Activated CD4-positive, CD25-positive, alpha-beta regulatory T cell (primary cell): ENCODE results near the gene NBEAL2.
A peak's percentile ranks its signal among the peaks of the same experiment; 100 is the strongest.

Source experiments
- DNase-seq, 4 experiments: peaks; one replicate each; lab custom pipeline; 2025; lab: John Stamatoyannopoulos, UW

The NBEAL2 gene

DNA sequence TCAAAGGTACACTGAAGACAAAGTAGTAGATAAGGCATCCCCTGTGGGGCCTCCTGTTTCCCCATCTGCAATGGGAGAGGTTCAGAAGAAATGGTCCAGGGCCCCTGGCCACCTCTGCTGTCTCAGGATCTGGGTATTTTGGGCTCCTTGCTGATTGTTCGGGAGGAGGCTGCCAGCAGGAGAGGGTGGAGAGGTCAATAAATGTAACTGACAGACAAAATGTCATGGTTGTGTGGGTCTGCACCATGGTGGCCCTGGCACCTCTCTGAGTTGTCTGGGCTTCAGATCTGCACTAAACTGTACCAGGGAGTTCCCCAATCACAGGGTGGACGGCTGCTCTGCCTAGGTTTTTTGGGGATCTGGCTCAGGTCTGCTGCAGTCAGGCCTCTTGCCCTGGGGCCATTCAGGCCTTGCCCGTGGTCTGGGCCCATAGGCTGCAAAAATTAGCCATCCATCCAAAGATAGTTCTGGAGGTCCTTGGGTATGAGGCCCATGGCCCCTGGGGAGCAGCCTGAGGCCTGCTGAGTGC, 7.4 kb downstream of the NBEAL2 start:
- no peak for DNase-seq

DNA sequence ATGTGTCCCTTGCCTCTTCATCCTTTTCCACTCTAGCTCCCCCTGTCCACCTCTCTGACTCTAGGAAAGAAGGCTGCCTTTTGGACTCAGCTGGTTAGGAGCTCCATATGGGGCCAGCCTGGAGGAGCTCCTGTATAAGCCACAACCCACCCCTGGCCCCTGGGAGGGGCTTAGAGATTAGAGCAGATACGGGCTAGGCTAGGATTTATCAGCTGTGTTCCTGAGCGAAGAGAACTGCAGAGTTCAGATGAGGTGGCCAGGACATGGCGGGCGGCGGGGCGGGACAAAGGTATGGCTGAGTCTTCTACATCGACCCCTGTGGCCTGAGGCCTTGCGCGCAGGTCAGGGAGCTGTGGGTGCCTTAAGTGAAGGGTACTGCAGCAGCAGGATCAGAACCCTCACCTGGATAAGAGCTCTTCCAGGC, 7.9 kb downstream of the NBEAL2 start:
- DNase-seq, result no peak

DNA sequence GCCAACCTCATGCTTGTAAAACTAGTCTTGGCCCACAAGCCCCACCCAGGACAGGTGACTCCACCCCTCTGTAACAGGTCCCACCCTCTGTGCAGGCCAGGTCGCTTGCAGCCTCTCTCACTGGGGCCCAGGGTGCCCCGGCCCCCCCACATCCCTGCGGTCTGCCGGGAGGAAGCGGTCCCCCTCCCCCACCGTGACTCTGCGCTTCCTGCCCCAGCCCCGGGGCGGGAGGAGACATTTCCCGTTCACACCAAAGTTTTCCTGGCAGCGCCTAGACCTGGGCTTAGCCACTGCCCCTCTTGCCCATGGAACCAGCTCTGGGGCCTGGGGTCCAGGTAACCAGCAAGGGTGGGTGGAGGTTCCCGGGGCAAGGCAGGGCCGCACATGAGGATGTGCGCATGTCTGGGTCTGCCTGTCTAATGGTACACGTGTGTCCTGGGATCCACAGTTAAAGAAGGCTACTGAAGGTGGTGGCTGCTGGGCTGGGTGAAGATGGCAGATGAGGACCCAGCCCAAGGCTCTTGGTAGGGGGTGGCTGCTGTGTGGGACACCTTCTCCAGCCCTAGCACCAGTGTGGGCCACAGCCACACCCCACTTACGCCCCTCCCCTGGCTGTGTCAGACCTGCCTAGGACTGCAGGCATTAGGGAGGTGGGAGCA, 8.4 kb downstream of the NBEAL2 start:
- peak; percentile 65 to 90 (median 80) for DNase-seq

DNA sequence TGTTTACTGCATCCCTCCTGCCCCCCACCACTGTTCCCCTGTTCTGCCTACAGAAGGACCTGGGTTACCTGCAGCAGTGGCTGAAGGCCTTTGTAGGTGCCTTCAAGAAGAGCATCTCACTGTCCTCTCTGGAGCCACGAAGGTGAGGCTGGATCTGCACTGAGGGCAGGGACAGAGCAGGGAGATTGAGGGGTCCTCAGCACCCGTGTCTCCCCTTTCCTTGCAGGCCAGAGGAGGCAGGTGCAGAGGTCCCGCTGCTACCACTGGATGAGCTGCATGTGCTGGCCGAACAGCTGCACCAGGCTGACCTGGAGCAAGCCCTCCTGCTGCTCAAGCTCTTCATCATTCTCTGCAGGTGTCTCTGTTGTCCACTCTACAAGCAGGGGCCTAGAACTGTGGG, 9.2 kb downstream of the NBEAL2 start:
- no peak for DNase-seq

DNA sequence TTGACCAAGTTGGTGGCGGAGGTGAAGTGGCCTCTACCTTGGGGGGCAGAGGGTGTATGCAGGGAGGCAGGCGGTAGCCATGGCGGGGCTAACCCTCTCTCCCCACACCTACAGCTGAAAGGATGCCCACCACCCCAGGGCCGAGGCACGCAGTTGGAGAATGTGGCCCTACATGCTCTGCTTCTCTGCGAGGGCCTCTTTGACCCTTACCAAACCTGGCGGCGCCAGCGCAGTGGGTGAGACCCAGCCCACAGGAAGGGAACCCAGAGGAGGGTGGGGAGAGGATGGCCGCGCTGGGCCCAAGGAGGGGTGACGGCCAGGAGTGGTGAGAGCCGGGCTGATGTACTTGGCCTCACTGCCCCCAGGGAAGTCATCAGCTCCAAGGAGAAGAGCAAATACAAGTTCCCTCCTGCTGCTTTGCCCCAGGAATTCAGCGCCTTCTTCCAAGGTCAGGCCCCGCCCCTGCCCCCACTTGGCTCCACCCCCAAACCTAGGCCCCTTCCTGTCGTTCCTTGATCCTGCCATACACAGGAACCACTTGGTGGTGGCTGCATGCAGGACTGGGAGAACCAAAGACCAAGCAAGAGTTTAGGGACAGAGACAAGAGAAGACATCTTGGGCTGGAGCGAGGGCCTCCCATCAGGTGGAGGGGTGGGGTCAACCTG, 9.8 kb downstream of the NBEAL2 start:
- no peak for DNase-seq

DNA sequence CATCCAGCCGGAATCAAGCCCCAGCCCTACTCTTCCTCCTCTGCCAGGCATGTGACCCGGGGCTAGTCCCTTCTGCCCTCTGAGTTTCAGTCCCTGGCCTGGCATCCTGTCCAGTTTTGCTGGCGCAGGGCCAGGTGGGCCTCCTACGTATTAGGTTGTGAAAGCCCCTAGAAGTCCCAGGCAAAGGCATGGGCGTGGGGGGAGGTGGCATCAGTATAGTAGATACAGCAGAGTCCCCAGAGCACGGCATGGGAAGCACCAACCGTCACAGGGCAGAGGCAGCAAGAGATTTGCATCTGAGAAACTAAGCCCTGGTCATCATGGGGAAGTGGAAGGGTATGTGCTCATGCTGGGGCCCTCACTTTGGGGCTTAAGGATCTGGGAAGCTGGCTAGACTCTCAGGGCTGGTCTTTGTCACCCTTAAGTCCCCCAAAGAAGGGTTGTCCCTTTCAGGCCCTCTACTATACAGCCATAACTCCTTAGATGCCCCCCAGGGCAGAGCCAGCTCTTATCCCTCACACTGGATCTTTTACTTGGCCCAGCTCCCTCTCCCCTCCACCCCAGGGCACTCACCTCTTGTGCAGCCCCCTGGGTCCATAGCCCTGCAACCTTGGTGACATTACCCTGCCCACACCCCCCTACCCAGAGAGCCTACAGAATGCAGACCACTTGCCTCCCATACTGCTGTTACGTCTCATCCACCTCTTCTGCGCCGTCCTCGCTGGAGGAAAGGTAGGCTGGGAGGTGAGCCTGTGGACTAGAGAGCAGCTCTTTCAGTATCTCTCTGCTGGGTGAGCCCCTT, 11.3 kb downstream of the NBEAL2 start:
- no peak for DNase-seq

DNA sequence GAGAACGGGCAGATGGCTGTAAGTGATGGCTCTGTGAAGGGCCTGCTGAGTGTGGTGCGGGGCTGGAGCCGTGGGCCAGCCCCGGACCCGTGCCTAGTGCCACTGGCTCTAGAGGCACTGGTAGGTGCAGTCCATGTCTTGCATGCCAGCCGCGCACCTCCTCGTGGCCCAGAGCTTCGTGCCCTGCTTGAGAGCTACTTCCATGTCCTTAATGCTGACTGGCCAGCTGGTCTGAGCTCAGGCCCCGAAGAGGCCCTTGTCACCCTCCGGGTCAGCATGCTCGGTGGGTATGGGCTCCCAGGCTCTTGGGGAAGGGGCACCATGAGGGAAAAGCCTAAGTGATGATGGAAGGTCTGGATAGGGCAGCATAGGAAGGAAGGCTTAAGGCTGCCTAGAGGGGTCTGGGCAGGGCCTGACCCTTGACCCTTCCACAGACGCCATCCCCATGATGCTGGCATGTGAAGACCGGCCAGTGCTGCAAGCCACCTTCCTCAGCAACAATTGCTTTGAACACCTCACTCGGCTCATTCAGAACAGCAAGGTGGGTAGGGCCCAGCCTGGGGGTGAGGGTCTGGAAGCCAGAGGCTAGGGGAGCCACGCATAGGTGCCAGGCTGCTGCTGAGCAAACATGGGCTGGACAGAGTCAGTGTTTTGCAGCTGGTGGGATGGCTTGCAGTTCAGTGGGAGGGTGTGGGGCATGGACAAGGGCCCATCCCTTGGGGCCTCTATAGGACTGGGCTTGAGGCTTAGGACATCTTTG, 12.1 kb downstream of the NBEAL2 start:
- no peak for DNase-seq

DNA sequence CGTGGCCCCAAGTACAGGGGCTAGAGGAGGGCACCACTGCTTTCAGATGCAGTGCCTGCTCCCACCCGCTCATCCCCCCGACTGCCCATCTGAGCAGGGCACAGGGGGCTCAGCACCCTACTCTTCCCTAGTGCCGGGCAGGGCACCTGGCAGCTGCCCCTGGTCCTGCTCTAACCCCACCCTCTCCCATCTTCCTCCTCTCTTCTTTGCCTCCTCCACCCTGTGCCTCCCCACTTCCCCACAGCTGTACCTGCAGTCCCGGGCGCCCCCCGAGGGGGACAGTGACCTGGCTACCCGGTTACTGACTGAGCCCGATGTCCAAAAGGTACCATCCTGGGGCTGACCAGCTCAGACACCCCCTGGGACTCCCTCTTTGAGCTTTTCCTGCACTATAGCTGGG, 12.8 kb downstream of the NBEAL2 start:
- DNase-seq, result no peak

DNA sequence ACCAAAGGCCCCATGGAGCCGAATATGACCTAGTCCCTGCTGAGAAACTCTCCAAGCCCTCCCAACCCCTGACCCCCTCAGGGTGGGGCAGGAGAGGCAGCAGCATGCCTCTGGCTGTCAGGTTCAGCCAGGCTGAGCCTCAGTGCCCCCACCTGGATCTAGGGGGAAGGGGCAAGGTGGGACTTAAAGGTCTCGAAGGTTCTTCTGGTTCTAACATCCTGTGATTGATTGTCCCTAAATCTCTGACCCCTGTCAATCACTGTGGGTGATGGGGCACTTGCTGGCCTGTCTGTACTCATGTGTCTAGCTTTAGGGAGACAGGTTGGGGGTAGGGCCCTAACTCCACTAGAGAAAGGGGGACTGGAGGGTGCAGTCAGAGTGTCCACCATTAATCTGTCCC, 13.8 kb downstream of the NBEAL2 start:
- DNase-seq, result no peak

DNA sequence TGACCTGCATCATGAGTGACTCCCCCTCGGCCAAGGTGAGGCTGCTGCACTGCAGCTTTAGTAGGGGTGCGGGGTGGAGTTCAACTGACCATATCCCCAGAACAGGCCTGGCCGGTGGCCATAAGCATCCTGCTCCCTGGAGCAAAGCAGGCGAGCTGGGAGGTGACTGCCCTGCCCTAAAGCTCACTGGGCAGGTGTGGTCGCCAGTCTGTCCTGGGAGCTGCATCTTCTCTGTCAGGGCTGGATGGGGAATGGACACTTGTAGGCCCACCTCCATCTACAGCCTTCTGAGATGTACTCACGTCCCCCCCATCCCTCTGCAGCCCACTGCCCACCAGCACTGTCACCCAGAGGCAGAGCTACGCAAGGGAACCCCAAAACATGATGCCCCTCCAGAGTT, 14.5 kb downstream of the NBEAL2 start:
- DNase-seq, result no peak

DNA sequence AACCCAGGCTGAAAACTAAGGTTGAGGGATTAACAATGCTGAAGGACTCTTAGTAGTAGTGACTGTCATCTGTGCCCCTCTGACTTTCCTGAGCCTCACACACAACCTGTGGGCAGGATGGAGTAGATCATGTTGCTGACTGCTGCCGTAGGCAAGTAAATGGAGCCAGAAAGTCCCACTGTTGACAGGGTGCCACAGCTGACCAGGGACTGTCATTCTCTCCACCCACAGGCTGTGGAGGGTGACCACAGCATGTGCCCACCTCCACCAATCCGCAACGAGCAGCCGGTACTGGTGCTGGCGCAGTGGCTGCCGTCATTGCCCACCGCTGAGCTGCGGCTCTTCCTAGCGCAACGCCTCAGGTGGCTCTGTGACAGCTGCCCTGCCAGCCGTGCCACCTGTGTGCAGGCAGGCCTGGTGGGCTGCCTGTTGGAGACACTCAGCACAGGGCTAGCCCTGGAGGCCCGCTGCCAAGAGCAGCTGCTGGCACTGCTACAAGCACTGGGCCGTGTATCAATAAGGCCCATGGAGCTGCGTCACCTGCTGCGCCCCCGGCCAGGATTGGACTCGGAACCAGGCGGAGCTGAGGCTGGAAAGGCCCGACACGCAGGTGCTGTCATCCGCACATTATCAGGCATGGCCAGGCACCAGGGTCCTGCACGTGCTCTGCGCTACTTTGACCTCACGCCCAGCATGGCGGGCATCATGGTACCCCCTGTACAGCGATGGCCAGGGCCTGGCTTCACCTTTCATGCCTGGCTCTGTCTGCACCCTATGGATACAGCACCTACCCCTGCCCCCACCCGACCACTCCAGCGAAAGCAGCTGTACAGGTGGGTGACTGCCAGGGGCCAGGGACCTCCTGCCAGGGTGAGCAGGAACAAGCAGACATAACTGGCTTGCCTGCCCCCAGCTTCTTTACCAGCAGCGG, 15.6 kb downstream of the NBEAL2 start:
- DNase-seq, result no peak

DNA sequence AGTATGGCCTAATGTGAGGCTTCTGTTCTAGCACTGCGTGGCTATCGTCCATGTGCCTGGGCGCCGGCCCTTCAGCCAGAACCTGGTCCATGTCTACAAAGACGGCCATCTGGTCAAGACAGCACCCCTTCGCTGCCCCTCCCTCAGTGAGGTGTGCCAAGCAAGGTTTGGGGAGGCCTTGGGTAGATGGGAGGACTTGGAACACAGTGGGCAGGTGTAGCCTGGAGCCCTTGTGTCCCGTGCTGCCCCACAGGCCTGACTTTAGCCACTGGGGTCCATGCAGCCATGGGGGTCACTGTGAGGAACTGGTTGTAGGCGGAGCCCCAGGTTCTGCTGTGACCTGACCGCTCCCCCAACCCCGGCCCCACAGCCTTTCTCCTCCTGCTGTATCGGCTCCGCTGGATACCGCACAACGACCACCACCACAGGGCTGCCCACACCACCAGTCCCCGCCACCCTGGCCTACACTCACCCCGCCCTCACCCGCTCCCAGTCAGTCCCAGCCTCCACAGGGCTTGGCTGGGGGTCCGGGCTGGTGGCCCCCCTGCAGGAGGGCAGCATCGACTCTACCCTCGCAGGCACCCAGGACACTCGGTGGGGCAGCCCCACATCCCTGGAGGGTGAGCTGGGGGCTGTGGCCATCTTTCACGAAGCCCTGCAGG, 16.6 kb downstream of the NBEAL2 start:
- no peak for DNase-seq

DNA sequence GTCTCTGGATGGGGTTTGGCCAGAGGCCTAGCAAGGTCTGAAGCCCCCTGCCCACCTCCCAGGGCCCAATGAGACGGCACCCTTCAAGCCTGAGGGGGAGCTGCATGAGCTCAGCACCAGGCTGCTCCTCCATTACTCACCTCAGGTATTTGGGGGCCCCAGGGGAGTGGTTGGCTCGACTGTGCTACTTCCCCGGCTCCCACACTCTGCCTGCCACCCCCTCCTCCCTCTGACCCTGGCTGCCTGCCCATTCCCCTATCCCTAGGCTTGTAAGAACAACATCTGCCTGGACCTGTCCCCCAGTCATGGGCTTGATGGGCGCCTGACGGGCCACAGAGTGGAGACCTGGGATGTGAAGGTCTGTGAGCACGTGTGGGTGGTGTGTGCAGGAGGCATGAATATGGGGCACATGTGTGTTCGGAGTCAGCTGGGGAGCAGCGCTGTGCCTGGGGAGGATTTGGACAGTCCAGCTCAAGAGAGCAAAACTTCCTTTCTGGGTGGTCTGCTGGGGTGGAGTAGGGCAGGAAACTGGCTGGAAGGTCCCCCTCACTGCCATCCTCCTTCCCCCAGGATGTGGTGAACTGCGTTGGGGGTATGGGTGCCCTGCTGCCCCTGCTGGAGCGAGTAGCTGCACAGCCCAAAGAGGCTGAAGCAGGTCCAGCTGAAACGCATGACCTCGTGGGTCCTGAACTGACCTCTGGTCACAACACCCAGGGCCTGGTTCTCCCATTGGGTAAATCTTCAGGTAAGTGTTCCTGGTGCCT, 17.4 kb downstream of the NBEAL2 start:
- no peak for DNase-seq

DNA sequence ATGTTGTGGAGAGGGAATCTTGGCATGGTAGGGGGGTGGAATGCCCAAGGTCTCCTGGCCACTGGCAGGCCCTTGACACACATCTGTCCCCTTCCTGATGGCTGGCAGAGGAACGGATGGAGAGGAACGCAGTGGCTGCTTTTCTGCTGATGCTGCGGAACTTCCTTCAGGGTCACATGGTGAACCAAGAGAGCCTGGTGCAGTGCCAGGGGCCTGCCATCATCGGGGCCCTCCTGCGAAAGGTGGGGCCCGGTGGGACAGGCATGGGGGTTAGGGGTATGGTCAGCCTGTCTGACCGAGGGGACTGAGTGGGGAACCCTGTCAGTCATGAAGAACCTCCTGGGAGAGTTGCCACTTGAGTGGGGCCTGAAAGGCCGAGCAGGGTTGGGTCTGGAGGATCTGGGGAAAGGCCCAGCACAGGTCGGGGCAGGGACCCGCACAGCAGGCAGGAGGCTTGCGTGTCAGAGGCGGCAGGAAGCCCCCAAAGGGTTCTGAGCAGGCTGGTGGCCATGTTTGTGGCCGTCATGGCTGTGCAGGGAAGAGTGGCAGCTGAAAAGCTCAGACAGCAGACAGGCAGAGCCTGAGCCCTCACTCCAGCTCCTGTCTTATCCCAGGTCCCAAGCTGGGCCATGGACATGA, 18.1 kb downstream of the NBEAL2 start:
- no peak for DNase-seq

DNA sequence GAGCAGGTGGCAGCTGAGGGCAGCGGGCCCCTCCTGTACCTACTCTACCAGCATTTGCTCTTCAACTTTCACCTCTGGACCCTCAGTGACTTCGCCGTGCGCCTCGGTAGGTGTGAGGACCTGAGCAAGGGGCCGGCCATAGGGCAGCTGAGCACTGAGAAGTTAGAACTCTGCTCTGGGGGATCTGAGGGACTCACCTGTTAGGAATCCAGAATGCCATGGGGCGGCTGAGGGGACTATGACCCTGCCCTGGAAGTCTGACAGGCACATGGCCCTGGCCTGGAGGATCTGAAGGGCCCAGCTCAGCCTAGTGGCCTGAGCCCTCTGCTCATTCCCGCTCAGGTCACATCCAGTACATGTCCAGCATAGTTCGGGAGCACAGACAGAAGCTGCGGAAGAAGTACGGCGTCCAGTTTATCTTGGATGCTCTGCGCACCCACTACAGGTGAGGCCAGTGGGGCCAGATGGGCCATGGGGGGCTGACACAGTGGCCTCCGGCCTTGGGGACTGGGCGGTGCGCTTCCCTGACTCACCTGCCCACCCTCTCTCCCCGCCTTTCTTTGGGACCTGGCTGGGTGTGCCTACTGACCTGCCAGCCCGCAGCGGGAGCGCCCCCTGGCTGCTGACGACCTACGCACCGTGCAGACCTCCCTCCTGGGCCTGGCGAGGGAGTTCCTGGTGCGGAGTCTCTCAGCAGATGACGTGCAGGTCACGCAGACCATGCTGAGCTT, 18.8 kb downstream of the NBEAL2 start:
- peak; percentile 32 to 67 (median 54) for DNase-seq

DNA sequence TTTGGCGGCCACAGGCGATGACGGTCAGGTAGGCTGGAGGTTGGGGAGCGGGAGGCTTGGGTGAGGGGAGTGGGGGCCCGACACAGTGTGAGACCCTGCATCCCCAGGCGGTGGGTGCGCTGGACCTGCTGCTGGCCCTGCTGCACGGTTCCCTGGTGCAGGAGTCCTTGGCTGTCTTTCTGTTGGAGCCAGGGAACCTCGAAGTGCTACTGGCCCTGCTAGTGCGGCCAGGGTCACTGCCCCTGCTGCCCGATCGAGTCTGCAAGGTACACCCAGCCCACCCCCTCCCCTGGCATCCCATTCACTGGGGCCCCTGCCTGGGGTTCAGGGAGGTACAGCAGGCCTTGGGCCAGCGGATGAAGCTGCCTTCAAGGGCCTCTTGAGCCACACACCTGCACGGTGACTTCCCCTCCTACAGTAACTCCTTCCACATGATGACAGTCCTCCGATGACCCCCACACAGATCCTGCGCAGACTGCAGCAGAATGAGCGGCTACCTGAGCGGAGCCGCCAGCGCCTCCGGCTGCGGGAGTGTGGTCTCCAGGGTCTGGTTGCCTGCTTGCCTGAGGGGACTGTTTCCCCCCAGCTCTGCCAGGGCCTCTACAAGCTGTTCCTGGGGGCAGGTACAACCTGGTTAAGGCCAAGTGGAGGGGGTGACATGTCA, 19.5 kb downstream of the NBEAL2 start:
- no peak for DNase-seq

DNA sequence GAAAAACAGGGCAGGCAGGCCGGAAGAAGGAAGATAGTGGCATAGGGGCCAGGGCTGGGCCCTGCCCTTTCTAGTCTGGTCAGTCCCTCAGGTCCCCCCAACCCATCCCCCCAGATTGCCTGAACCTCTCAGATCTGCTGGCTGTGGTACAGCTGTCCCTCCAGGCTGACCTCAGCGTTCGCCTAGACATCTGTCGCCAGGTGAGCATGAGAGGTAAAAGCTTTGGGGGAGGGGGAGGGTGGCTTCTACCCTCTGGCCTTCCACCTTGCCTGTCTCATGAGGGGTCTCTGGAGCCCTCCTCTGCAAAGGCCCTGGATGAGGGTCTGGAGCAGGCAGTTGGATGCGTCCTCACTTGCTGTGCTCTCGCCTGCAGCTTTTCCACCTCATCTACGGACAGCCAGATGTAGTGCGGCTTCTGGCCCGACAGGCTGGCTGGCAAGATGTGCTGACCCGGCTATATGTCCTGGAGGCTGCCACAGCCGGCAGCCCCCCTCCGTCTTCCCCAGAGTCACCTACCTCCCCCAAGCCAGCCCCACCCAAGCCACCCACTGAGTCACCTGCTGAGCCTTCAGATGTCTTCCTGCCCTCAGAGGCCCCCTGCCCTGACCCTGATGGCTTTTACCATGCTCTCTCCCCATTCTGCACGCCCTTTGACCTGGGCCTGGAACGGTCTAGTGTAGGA, 20.2 kb downstream of the NBEAL2 start:
- DNase-seq, result no peak
